ENCODE measurements around the gene SPSB1.

DNA sequence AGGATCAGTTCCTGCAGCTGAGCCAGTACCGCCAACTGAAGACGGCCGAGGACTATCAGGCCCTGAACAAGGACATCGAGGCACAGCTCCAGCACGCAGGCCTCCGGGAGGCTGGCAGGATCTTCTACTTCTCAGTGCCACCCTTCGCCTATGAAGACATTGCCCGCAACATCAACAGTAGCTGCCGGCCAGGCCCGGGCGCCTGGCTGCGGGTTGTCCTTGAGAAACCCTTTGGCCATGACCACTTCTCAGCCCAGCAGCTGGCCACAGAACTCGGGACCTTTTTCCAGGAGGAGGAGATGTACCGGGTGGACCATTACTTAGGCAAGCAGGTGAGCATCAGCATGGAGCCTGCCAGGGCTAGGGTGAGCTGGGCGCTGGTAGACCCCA lies 47.5 kb upstream of the SPSB1 start:
- TF ChIP-seq, protein P1, sequence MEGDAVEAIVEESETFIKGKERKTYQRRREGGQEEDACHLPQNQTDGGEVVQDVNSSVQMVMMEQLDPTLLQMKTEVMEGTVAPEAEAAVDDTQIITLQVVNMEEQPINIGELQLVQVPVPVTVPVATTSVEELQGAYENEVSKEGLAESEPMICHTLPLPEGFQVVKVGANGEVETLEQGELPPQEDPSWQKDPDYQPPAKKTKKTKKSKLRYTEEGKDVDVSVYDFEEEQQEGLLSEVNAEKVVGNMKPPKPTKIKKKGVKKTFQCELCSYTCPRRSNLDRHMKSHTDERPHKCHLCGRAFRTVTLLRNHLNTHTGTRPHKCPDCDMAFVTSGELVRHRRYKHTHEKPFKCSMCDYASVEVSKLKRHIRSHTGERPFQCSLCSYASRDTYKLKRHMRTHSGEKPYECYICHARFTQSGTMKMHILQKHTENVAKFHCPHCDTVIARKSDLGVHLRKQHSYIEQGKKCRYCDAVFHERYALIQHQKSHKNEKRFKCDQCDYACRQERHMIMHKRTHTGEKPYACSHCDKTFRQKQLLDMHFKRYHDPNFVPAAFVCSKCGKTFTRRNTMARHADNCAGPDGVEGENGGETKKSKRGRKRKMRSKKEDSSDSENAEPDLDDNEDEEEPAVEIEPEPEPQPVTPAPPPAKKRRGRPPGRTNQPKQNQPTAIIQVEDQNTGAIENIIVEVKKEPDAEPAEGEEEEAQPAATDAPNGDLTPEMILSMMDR (IDR thresholded peaks at IDR 0.05; ENCODE audit: low read length) = no peak
- TF ChIP-seq EZH2 (optimal IDR thresholded peaks at IDR 0.05; ENCODE audit: low read depth, low read length) = no peak
